NT2/D1 (cell line): ENCODE data around the gene TMEM200B.
A peak's percentile ranks its signal among the peaks of the same experiment; 100 is the strongest.
"Not testable (repeated sequence)": the region's sequence is repeated elsewhere in the genome, so short reads cannot be mapped to it uniquely, and the experiment has no call there.

Experiments used
- DNase-seq: peaks from one replicate; pipeline ENCODE4 v3.0.0-alpha.2; 2011; ENCODE audit warnings: low read depth, low spot score
- H3K27me3 ChIP-seq: 2 replicates; pipeline ENCODE4 v1.6.0; 2011; ENCODE audit warnings: mild to moderate bottlenecking; ENCODE audit not compliant: insufficient read length, insufficient read depth
- H3K36me3 ChIP-seq: 2 replicates; pipeline ENCODE4 v1.6.1; 2011; ENCODE audit warnings: mild to moderate bottlenecking, low read length, mixed read lengths; ENCODE audit not compliant: insufficient read depth, insufficient read length
- H3K4me1 ChIP-seq: 2 replicates; pipeline ENCODE4 v1.5.1; 2011; ENCODE audit not compliant: insufficient read depth, insufficient read length
- H3K4me3 ChIP-seq: 2 replicates; pipeline ENCODE4 v1.5.1; 2011; ENCODE audit warnings: low read depth; ENCODE audit not compliant: insufficient read length
- H3K9ac ChIP-seq: 2 replicates; pipeline ENCODE4 v1.6.0; 2011; ENCODE audit warnings: low read depth; ENCODE audit not compliant: insufficient read length
- H3K9me3 ChIP-seq: 2 replicates; pipeline ENCODE4 v1.5.1; 2011; ENCODE audit warnings: mild to moderate bottlenecking, low read length; ENCODE audit not compliant: insufficient read depth
- SUZ12 ChIP-seq: IDR thresholded peaks from 2 replicates; pipeline ENCODE4 v1.6.1; 2011; ENCODE audit not compliant: insufficient read length, insufficient read depth; ENCODE audit errors: extremely low read depth
- YY1 ChIP-seq: IDR thresholded peaks from 2 replicates; pipeline ENCODE4 v1.6.1; 2011; ENCODE audit not compliant: insufficient read length, insufficient read depth
- ZNF274 ChIP-seq: IDR thresholded peaks from 2 replicates; pipeline ENCODE4 v1.6.1; 2011; ENCODE audit warnings: mild to moderate bottlenecking, low read depth, low read length

The TMEM200B gene

GRCh38 chr1:29117381-29117780, 6.3 kb downstream of the TMEM200B start:
- peaks cover 17% of the 10 kb centered on the region; the same call in 1 of the 2 replicates for H3K9me3 ChIP-seq
- peaks cover 1% of the 10 kb centered on the region for H3K27me3 ChIP-seq
- no peak for DNase-seq
- no peak overlapping the region for H3K9ac ChIP-seq
- H3K36me3 ChIP-seq, result peaks cover 47% of the 10 kb centered on the region
- no peak for TF ChIP-seq ZNF274
- TF ChIP-seq SUZ12, result no peak
- no peak for TF ChIP-seq YY1
- H3K4me3 ChIP-seq, result no peak overlapping the region
- H3K4me1 ChIP-seq, result peaks cover 16% of the 10 kb centered on the region

GRCh38 chr1:29114654-29115053, 9.0 kb downstream of the TMEM200B start:
- peaks cover 41% of the 10 kb centered on the region for H3K36me3 ChIP-seq
- H3K4me1 ChIP-seq, result peaks cover 13% of the 10 kb centered on the region
- TF ChIP-seq SUZ12 (no peak), ZNF274 (no peak), YY1 (no peak)
- DNase-seq, result no peak
- no peak overlapping the region for H3K9ac ChIP-seq
- no peaks in the 10 kb centered on the region for H3K9me3 ChIP-seq
- H3K27me3 ChIP-seq, result no peaks in the 10 kb centered on the region
- no peak overlapping the region for H3K4me3 ChIP-seq

DNA sequence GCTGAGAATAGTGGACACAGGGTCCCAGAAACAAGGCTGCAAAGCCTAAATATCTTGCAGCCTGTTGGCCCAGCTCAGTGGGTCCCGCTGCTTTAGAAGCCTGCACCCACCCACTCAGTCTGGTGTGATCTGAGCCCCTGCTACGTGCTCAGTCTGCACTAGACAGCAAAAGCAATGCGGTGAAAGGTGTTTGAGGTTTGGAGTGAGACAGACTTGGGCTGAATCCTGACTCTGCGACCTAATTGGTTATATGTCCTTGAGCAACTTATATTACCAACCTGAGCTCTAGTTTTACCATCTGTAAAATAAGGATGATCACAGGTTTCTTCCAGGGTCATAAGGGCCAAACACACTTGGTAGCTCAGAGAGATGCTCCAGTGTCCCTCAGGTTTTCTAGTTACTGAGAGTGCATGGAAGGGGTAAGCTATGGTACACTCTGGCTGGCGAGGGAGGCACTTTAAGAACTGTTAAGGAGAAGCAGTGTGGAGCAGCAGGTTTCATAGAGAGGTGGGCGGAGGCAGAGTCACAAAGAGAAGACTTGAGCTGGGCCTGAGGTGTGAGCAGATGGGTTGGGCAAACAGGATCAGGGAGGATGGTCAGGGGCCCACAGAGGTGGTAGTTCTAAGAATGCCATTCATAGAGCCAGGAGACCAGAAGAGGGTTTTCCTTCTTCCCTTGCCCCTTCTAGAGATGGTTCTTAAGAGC, 10.1 kb downstream of the TMEM200B start:
- Histone ChIP-seq H3K36me3 (peaks cover 33% of the 10 kb centered on the region), H3K4me3 (no peak overlapping the region), H3K9ac (peak overlapping the region; percentile 53), H3K27me3 (no peaks in the 10 kb centered on the region), H3K4me1 (peaks cover 19% of the 10 kb centered on the region), H3K9me3 (no peaks in the 10 kb centered on the region)
- no peak for DNase-seq
- no peak for TF ChIP-seq YY1
- TF ChIP-seq ZNF274, result no peak
- no peak for TF ChIP-seq SUZ12

- Histone ChIP-seq H3K9ac (peak overlapping the region; percentile 53), H3K9me3 (no peaks in the 10 kb centered on the region), H3K36me3 (peaks cover 30% of the 10 kb centered on the region), H3K4me1 (peaks cover 19% of the 10 kb centered on the region), H3K27me3 (no peaks in the 10 kb centered on the region), H3K4me3 (no peak overlapping the region)
- no peak for TF ChIP-seq SUZ12
- DNase-seq, result no peak
These were observed 10.8 kb downstream of the TMEM200B start for GRCh38 chr1:29112705-29113412.

DNA sequence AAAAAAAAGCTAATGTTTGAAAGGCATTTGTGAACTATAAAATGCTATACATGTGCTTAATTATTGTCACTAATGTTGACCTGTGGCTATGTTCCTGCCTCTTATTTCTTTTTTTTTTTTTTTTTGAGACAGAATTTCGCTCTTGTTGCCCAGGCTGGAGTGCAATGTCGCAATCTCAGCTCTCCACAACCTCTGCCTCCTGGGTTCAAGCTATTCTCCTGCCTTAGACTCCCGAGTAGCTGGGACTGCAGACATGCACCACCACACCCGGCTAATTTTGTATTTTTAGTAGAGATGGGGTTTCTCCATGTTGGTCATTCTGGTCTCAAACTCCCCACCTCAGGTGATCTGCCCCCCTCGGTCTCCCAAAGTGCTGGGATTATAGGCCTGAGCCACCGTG, 15.7 kb downstream of the TMEM200B start:
- not testable (repeated sequence) for H3K9ac ChIP-seq, H3K27me3 ChIP-seq, H3K9me3 ChIP-seq, H3K4me3 ChIP-seq, DNase-seq
- peaks cover 14% of the 10 kb centered on the region for H3K4me1 ChIP-seq
- H3K36me3 ChIP-seq, result peaks cover 12% of the 10 kb centered on the region

DNA sequence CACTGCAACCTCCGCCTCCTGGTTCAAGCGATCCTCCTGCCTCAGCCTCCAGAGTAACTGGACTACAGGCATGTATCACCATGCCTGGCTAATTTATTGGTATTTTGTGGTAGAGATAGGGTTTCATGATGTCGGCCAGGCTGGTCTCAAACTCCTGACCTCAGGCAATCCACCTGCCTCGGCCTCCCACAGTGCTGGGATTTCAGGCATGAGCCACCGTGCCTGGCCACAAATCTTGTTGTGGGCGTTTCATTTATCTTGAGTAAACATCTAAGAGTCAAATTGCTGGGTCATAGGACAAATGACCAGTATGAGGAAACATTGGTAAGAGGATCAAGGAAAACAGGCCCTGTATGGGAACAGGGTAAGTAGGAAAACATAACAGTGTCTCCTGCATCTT, 17.9 kb downstream of the TMEM200B start:
- no peak overlapping the region for H3K9ac ChIP-seq
- H3K9me3 ChIP-seq, result no peaks in the 10 kb centered on the region
- no peaks in the 10 kb centered on the region for H3K27me3 ChIP-seq
- no peak for DNase-seq
- peaks cover 2% of the 10 kb centered on the region for H3K36me3 ChIP-seq
- TF ChIP-seq YY1, result no peak
- no peak for TF ChIP-seq SUZ12
- no peak for TF ChIP-seq ZNF274
- no peak overlapping the region for H3K4me3 ChIP-seq
- peaks cover 5% of the 10 kb centered on the region for H3K4me1 ChIP-seq

GRCh38 chr1:29100487-29100886, 23.2 kb downstream of the TMEM200B start:
- TF ChIP-seq SUZ12 (no peak), ZNF274 (no peak), YY1 (no peak)
- H3K36me3 ChIP-seq, result peaks cover 6% of the 10 kb centered on the region
- H3K27me3 ChIP-seq, result no peaks in the 10 kb centered on the region

More at GRCh38 chr1:29100487-29100886, 23.2 kb downstream of the TMEM200B start:
- no peak for DNase-seq
- no peak overlapping the region for H3K9ac ChIP-seq
- no peaks in the 10 kb centered on the region for H3K9me3 ChIP-seq
- H3K4me1 ChIP-seq, result no peaks in the 10 kb centered on the region
- no peak overlapping the region for H3K4me3 ChIP-seq
